IPS DF 19.7 (cell line): ENCODE results near the gene ENPP6.
A peak's percentile ranks its signal among the peaks of the same experiment; 100 is the strongest.

Experiments used
- DNase-seq: peaks from one replicate; pipeline ENCODE4 v3.0.0-alpha.2; 2013; ENCODE audit warnings: low read depth, low spot score

The ENPP6 gene

GRCh38 chr4:184104419-184105101, 113.1 kb downstream of the ENPP6 start:
- DNase-seq: no peak

GRCh38 chr4:184103527-184104264, 114.0 kb downstream of the ENPP6 start:
- no peak for DNase-seq

- no peak for DNase-seq
These were observed 114.7 kb downstream of the ENPP6 start for GRCh38 chr4:184102927-184103326.

GRCh38 chr4:184102488-184102887, 115.2 kb downstream of the ENPP6 start:
- no peak for DNase-seq

- no peak for DNase-seq
These were observed 116.0 kb downstream of the ENPP6 start for GRCh38 chr4:184101711-184102110.

- no peak for DNase-seq
These were observed 117.3 kb downstream of the ENPP6 start for GRCh38 chr4:184100297-184100885.

- DNase-seq: no peak
These were observed 118.1 kb downstream of the ENPP6 start for GRCh38 chr4:184099535-184099966.

- DNase-seq: no peak
These were observed 118.7 kb downstream of the ENPP6 start for GRCh38 chr4:184099000-184099399.

GRCh38 chr4:184097815-184098214, 119.9 kb downstream of the ENPP6 start:
- DNase-seq: no peak

GRCh38 chr4:184097241-184097605, 120.5 kb downstream of the ENPP6 start:
- DNase-seq: peak; percentile 57

- no peak for DNase-seq
These were observed 121.0 kb downstream of the ENPP6 start for GRCh38 chr4:184096561-184097240.

- DNase-seq: no peak
These were observed 123.0 kb downstream of the ENPP6 start for GRCh38 chr4:184094532-184095159.

- no peak for DNase-seq
These were observed 125.7 kb downstream of the ENPP6 start for GRCh38 chr4:184091986-184092385.

- no peak for DNase-seq
These were observed 127.1 kb downstream of the ENPP6 start for GRCh38 chr4:184090571-184090970.

- DNase-seq: no peak
These were observed 137.0 kb downstream of the ENPP6 start for GRCh38 chr4:184080674-184081073.

- no peak for DNase-seq
These were observed 142.8 kb downstream of the ENPP6 start for GRCh38 chr4:184074677-184075388.

- DNase-seq: no peak
These were observed 149.6 kb downstream of the ENPP6 start for GRCh38 chr4:184067931-184068554.

- DNase-seq: no peak
These were observed 150.9 kb downstream of the ENPP6 start for GRCh38 chr4:184066584-184067300.

GRCh38 chr4:184064877-184065276, 152.8 kb downstream of the ENPP6 start:
- no peak for DNase-seq

GRCh38 chr4:184062769-184063168, 154.9 kb downstream of the ENPP6 start:
- DNase-seq: no peak
